ENCODE results near the gene MYO1B. TPM values are rescaled to one million over a fixed set of nuclear protein-coding genes. Genes with fewer than 3 reads are reported as not detected.

The MYO1B gene
- total and polyA plus RNA-seq, 2 experiments from 2014 or later, result 26.4 to 70.6 TPM

DNA sequence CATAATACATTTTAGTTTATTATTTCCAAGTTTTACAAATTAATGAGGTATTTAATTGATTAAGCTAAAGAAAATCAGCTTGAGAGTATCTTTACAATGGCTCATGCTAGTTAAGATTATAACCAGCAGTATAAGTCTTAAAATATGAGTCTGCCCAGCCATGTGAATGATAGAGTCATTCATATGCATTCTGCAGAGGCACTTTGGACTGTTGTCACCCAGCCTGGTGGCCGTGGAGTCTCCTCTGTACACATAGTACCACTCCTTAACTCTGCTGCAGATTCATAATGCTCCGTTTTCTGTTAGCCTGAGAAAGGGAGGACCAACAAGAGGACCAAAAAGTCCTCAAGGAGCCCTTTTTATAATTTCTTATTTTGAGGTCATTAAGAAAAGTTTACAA is 148.8 kb downstream of the MYO1B start (continued):
- TF ChIP-seq NANOG (IDR thresholded peaks at IDR 0.05; ENCODE audit: borderline replicate concordance), result no peak
- no peak for TF ChIP-seq EZH2phosphoT487 (IDR thresholded peaks at IDR 0.05; ENCODE audit: unreplicated experiment)
- TF ChIP-seq, protein P1, sequence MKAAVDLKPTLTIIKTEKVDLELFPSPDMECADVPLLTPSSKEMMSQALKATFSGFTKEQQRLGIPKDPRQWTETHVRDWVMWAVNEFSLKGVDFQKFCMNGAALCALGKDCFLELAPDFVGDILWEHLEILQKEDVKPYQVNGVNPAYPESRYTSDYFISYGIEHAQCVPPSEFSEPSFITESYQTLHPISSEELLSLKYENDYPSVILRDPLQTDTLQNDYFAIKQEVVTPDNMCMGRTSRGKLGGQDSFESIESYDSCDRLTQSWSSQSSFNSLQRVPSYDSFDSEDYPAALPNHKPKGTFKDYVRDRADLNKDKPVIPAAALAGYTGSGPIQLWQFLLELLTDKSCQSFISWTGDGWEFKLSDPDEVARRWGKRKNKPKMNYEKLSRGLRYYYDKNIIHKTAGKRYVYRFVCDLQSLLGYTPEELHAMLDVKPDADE (IDR thresholded peaks at IDR 0.05), result no peak
- TF ChIP-seq CREB1 (CRISPR knock-in tag; IDR thresholded peaks at IDR 0.05; ENCODE audit: low read depth), result no peak

DNA sequence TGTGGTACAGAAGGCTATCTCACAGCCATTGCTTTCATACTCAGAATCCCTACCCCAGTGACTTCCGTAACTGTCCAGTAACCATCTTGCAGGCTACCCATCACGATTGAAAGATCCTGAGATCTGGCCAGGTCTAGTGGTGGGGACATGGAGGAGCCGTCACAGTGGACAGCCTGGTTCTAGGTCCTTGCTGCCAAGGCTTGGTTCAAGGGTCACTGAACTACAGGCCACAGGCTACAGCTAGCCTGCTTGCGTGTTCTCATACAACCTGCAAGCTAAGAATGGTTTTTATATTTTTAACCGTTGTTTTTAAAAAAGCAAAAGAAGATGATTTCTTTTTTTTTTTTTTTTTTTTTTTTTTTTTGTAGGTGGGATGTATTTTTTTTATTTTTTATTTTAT is 151.6 kb downstream of the MYO1B start:
- Histone ChIP-seq H2AFZ (no peak overlapping the region), H3K4me3 (no peak overlapping the region), H4K20me1 (replicated peaks; ENCODE audit: insufficient read depth) (no peaks in the 10 kb centered on the region), H3K27me3 (ENCODE audit: insufficient read depth) (no peaks in the 10 kb centered on the region), H3F3A (replicated peaks; ENCODE audit: low read depth) (no peaks in the 10 kb centered on the region), H3K4me2 (no peak overlapping the region), H3K79me2 (replicated peaks; ENCODE audit: insufficient read depth) (no peaks in the 10 kb centered on the region), H3K27ac (ENCODE audit: low read depth) (no peak overlapping the region), H3K9me2 (ENCODE audit: insufficient read depth) (no peaks in the 10 kb centered on the region), H3K36me3 (ENCODE audit: insufficient read depth) (peaks cover 25% of the 10 kb centered on the region; the same call in 1 of the 2 replicates), H3K4me1 (ENCODE audit: insufficient read depth) (peaks cover 8% of the 10 kb centered on the region; the same call in 1 of the 2 replicates)
- no peak overlapping the region for H3K4me3 Mint-ChIP-seq
- H3K36me3 Mint-ChIP-seq (ENCODE audit: low read depth), result peaks cover 83% of the 10 kb centered on the region
- H3K4me1 Mint-ChIP-seq, result peaks cover 14% of the 10 kb centered on the region; the same call in 2 of the 3 replicates
- H3K27me3 Mint-ChIP-seq (ENCODE audit: insufficient read depth, low read depth, poor library complexity), result peaks cover 3% of the 10 kb centered on the region
- H3K27ac Mint-ChIP-seq, result no peak overlapping the region
- peaks cover 11% of the 10 kb centered on the region; the same call in 2 of the 3 replicates for H3K9me3 Mint-ChIP-seq
- no peak for ATAC-seq
- DNase-seq (ENCODE audit: low spot score), result no peak
- no peak for TF ChIP-seq ZNF331 (CRISPR knock-in tag; IDR thresholded peaks at IDR 0.05; ENCODE audit: low read depth)
- no peak for TF ChIP-seq NANOG (IDR thresholded peaks at IDR 0.05; ENCODE audit: borderline replicate concordance)
- TF ChIP-seq EZH2 (IDR thresholded peaks at IDR 0.05; ENCODE audit: low read depth, unreplicated experiment), result no peak
- TF ChIP-seq, protein P2, sequence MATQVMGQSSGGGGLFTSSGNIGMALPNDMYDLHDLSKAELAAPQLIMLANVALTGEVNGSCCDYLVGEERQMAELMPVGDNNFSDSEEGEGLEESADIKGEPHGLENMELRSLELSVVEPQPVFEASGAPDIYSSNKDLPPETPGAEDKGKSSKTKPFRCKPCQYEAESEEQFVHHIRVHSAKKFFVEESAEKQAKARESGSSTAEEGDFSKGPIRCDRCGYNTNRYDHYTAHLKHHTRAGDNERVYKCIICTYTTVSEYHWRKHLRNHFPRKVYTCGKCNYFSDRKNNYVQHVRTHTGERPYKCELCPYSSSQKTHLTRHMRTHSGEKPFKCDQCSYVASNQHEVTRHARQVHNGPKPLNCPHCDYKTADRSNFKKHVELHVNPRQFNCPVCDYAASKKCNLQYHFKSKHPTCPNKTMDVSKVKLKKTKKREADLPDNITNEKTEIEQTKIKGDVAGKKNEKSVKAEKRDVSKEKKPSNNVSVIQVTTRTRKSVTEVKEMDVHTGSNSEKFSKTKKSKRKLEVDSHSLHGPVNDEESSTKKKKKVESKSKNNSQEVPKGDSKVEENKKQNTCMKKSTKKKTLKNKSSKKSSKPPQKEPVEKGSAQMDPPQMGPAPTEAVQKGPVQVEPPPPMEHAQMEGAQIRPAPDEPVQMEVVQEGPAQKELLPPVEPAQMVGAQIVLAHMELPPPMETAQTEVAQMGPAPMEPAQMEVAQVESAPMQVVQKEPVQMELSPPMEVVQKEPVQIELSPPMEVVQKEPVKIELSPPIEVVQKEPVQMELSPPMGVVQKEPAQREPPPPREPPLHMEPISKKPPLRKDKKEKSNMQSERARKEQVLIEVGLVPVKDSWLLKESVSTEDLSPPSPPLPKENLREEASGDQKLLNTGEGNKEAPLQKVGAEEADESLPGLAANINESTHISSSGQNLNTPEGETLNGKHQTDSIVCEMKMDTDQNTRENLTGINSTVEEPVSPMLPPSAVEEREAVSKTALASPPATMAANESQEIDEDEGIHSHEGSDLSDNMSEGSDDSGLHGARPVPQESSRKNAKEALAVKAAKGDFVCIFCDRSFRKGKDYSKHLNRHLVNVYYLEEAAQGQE (IDR thresholded peaks at IDR 0.05; ENCODE audit: unreplicated experiment), result no peak
- TF ChIP-seq POLR2AphosphoS5 (IDR thresholded peaks at IDR 0.05; ENCODE audit: low read depth), result no peak
- TF ChIP-seq, protein P3, sequence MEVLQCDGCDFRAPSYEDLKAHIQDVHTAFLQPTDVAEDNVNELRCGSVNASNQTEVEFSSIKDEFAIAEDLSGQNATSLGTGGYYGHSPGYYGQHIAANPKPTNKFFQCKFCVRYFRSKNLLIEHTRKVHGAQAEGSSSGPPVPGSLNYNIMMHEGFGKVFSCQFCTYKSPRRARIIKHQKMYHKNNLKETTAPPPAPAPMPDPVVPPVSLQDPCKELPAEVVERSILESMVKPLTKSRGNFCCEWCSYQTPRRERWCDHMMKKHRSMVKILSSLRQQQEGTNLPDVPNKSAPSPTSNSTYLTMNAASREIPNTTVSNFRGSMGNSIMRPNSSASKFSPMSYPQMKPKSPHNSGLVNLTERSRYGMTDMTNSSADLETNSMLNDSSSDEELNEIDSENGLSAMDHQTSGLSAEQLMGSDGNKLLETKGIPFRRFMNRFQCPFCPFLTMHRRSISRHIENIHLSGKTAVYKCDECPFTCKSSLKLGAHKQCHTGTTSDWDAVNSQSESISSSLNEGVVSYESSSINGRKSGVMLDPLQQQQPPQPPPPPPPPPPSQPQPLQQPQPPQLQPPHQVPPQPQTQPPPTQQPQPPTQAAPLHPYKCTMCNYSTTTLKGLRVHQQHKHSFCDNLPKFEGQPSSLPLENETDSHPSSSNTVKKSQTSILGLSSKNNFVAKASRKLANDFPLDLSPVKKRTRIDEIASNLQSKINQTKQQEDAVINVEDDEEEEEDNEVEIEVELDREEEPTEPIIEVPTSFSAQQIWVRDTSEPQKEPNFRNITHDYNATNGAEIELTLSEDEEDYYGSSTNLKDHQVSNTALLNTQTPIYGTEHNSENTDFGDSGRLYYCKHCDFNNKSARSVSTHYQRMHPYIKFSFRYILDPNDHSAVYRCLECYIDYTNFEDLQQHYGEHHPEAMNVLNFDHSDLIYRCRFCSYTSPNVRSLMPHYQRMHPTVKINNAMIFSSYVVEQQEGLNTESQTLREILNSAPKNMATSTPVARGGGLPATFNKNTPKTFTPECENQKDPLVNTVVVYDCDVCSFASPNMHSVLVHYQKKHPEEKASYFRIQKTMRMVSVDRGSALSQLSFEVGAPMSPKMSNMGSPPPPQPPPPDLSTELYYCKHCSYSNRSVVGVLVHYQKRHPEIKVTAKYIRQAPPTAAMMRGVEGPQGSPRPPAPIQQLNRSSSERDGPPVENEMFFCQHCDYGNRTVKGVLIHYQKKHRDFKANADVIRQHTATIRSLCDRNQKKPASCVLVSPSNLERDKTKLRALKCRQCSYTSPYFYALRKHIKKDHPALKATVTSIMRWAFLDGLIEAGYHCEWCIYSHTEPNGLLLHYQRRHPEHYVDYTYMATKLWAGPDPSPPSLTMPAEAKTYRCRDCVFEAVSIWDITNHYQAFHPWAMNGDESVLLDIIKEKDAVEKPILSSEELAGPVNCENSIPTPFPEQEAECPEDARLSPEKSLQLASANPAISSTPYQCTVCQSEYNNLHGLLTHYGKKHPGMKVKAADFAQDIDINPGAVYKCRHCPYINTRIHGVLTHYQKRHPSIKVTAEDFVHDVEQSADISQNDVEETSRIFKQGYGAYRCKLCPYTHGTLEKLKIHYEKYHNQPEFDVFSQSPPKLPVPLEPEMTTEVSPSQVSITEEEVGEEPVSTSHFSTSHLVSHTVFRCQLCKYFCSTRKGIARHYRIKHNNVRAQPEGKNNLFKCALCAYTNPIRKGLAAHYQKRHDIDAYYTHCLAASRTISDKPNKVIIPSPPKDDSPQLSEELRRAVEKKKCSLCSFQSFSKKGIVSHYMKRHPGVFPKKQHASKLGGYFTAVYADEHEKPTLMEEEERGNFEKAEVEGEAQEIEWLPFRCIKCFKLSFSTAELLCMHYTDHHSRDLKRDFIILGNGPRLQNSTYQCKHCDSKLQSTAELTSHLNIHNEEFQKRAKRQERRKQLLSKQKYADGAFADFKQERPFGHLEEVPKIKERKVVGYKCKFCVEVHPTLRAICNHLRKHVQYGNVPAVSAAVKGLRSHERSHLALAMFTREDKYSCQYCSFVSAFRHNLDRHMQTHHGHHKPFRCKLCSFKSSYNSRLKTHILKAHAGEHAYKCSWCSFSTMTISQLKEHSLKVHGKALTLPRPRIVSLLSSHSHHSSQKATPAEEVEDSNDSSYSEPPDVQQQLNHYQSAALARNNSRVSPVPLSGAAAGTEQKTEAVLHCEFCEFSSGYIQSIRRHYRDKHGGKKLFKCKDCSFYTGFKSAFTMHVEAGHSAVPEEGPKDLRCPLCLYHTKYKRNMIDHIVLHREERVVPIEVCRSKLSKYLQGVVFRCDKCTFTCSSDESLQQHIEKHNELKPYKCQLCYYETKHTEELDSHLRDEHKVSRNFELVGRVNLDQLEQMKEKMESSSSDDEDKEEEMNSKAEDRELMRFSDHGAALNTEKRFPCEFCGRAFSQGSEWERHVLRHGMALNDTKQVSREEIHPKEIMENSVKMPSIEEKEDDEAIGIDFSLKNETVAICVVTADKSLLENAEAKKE (CRISPR knock-in tag; IDR thresholded peaks at IDR 0.05), result no peak
- TF ChIP-seq STAT1 (IDR thresholded peaks at IDR 0.05; ENCODE audit: unreplicated experiment), result no peak
- TF ChIP-seq JUNB (IDR thresholded peaks at IDR 0.05; ENCODE audit: unreplicated experiment), result no peak
- TF ChIP-seq CREB1 (CRISPR knock-in tag; IDR thresholded peaks at IDR 0.05; ENCODE audit: low read depth), result no peak
- TF ChIP-seq, protein P4, sequence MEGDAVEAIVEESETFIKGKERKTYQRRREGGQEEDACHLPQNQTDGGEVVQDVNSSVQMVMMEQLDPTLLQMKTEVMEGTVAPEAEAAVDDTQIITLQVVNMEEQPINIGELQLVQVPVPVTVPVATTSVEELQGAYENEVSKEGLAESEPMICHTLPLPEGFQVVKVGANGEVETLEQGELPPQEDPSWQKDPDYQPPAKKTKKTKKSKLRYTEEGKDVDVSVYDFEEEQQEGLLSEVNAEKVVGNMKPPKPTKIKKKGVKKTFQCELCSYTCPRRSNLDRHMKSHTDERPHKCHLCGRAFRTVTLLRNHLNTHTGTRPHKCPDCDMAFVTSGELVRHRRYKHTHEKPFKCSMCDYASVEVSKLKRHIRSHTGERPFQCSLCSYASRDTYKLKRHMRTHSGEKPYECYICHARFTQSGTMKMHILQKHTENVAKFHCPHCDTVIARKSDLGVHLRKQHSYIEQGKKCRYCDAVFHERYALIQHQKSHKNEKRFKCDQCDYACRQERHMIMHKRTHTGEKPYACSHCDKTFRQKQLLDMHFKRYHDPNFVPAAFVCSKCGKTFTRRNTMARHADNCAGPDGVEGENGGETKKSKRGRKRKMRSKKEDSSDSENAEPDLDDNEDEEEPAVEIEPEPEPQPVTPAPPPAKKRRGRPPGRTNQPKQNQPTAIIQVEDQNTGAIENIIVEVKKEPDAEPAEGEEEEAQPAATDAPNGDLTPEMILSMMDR (conservative IDR thresholded peaks at IDR 0.05; ENCODE audit: low read depth in 2 of 2), result no peak
- TF ChIP-seq EZH2phosphoT487 (IDR thresholded peaks at IDR 0.05; ENCODE audit: unreplicated experiment), result no peak
- no peak for TF ChIP-seq ZNF114 (CRISPR knock-in tag; IDR thresholded peaks at IDR 0.05)
